GM10248 (cell line): ENCODE results near the gene WNT8B.

ENCODE experiments used
- CTCF ChIA-PET: fragments of 300-600 bp; sonication (Branson Sonifier 250); formaldehyde crosslinking; extraction: SDS; loops from one replicate; lab custom pipeline; 2021; ENCODE audit warnings: antibody characterized with exemption; lab: Yijun Ruan, JAX
- POLR2A ChIA-PET: fragments of 350-650 bp; sonication (Branson Sonifier 250); formaldehyde crosslinking; extraction: SDS; loops from one replicate; lab custom pipeline; 2020; ENCODE audit warnings: antibody characterized with exemption; lab: Yijun Ruan, JAX
- DNase-seq: peaks from one replicate; pipeline ENCODE4 v3.0.0; 2012; ENCODE audit errors: extremely low spot score
- TF ChIP-seq, protein P1 (sequence below): IDR thresholded peaks from 2 replicates; pipeline ENCODE4 v1.5.1; 2012; ENCODE audit warnings: mild to moderate bottlenecking, low read depth; ENCODE audit errors: extremely low read depth, missing control alignments, control extremely low read depth

The WNT8B gene

DNA sequence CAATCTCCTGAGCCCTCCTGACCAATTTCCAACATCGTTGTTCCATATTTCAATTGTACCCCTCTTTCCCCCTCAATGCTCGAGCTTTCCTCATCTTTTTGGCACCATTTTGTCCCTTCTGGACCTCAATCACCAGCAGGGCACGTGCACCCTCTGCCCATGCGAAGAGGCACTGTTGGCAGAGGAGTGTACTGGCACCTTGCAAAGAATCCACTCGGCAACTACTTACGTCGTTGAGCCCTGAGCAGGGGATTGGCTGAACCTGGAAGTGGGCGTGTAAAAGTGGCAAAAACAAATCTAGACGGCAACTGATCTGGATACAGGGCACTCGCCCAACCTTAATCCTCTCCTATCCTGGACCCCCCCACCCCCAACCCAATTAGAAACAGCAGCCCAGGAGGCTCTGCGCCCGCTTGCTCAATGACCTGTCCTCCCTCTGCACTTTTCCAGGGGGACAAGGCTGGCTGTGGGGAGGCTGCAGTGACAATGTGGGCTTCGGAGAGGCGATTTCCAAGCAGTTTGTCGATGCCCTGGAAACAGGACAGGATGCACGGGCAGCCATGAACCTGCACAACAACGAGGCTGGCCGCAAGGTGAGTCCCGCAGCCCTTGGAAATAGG is 18.8 kb downstream of the WNT8B start:
- CTCF ChIA-PET, result interaction anchor here (0.7 to 7.3 kb wide), 17 partner anchors 8 to 509 kb away, joined by 3 to 99 read pairs (median 7); partner anchors contain the start of gene WNT8B
- POLR2A ChIA-PET, result no interaction called here
- DNase-seq, result peak; percentile 89
- TF ChIP-seq, protein P1, sequence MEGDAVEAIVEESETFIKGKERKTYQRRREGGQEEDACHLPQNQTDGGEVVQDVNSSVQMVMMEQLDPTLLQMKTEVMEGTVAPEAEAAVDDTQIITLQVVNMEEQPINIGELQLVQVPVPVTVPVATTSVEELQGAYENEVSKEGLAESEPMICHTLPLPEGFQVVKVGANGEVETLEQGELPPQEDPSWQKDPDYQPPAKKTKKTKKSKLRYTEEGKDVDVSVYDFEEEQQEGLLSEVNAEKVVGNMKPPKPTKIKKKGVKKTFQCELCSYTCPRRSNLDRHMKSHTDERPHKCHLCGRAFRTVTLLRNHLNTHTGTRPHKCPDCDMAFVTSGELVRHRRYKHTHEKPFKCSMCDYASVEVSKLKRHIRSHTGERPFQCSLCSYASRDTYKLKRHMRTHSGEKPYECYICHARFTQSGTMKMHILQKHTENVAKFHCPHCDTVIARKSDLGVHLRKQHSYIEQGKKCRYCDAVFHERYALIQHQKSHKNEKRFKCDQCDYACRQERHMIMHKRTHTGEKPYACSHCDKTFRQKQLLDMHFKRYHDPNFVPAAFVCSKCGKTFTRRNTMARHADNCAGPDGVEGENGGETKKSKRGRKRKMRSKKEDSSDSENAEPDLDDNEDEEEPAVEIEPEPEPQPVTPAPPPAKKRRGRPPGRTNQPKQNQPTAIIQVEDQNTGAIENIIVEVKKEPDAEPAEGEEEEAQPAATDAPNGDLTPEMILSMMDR, result no peak

DNA sequence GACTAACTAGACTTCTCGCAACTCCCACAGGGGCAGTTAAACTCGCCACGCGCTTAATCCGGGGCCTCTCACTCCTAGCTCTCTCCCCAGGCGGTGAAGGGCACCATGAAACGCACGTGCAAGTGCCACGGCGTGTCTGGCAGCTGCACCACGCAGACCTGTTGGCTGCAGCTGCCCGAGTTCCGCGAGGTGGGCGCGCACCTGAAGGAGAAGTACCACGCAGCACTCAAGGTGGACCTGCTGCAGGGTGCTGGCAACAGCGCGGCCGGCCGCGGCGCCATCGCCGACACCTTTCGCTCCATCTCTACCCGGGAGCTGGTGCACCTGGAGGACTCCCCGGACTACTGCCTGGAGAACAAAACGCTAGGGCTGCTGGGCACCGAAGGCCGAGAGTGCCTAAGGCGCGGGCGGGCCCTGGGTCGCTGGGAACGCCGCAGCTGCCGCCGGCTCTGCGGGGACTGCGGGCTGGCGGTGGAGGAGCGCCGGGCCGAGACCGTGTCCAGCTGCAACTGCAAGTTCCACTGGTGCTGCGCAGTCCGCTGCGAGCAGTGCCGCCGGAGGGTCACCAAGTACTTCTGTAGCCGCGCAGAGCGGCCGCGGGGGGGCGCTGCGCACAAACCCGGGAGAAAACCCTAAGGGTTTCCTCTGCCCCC is 19.5 kb downstream of the WNT8B start:
- peak; percentile 78 for DNase-seq
- TF ChIP-seq, protein P1, result peak; percentile 77
- CTCF ChIA-PET, result interaction anchor here (0.5 to 7.3 kb wide), 29 partner anchors 8 to 636 kb away, joined by 3 to 99 read pairs (median 4); partner anchors contain the start of genes HIF1AN and WNT8B
- POLR2A ChIA-PET, result no interaction called here

DNA sequence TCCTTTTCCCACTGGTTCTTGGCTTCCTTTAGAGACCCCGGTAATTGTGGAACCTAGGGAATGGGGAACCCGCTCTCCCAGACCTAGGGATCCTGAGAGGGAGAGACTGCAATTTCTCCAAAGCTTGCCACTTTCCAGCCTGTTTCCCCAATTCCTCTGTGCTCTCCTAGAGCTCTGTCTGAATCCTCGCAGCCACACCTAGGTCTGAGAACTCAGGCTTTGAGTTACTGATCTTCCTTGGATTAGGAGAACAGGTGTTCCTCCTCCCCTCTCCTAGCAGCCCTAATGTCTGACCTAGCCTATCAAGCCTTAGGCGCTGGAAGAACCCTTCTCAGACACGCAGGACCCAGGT is 20.0 kb downstream of the WNT8B start:
- TF ChIP-seq, protein P1, result no peak
- no peak for DNase-seq
- ChIA-PET CTCF (interaction anchor here (0.8 to 7.3 kb wide), 26 partner anchors 8 to 636 kb away, joined by 3 to 99 read pairs (median 4); partner anchors contain the start of genes HIF1AN and WNT8B), POLR2A (no interaction called here)

DNA sequence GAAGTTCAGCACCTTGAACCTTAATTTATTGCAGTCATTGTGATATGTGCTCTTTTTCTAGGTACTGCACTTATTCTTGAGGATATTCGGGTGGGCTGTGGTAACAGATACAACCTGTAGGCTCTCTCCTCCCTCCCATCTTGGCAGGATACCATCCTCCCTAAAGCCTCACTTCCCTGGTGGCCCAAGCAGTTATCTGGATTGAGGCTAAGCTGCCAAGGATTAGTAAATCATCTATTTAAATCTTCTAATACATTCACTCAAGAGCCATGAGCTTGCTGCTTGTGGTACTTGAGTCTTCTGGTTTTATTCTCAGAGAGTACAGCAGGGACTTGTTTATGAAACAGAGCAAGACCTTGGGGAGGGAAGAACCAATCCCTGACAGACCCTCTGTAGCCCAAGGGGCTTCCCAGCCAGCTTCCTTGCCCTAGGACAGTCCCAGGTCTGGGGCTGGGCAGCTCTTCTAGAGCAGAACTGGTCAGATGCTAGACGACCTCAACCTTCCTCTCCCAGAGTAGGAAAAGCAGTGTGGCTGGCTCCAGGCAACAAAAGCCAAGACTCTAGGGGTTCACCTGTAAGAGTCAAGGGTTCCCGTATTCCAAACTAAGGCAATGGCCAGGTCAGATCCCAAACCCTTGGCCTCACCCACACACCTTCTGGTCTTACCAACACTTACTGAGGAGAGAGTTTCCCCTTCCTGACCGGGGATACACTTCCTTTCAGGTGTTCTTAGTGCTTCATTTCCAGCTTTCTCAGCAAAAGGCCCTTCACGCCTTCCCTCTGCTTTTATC is 21.3 kb downstream of the WNT8B start:
- DNase-seq, result no peak
- CTCF ChIA-PET, result interaction anchor here (1.0 to 7.3 kb wide), 11 partner anchors 11 to 638 kb away, joined by 3 to 99 read pairs (median 8); no protein-coding TSS in a partner anchor
- TF ChIP-seq, protein P1, result no peak
- POLR2A ChIA-PET, result no interaction called here

DNA sequence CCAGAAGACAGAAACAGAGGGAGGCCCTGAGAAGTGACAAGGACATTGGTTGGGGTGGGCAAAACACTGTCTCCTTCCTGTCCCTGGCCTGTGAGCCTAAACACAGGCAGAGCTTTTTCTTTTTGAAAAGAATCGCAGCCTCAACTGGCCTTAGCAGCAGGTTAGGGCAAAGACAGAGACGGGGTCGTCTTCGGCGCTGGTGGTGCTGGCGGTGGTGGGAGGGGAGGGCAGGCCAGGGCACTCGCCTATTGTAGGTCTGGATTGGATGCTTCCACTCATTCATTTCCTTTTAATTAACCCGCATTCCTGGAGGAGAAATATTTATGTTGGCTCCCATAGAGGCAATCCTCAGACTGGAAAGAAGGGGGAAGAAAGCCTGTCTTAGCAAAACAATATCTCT is 22.6 kb downstream of the WNT8B start:
- CTCF ChIA-PET, result interaction anchor here (1.0 to 7.3 kb wide), 3 partner anchors 11 to 52 kb away, joined by 4 to 99 read pairs (median 5); no protein-coding TSS in a partner anchor
- no peak for DNase-seq
- POLR2A ChIA-PET, result no interaction called here
- TF ChIP-seq, protein P1, result no peak

DNA sequence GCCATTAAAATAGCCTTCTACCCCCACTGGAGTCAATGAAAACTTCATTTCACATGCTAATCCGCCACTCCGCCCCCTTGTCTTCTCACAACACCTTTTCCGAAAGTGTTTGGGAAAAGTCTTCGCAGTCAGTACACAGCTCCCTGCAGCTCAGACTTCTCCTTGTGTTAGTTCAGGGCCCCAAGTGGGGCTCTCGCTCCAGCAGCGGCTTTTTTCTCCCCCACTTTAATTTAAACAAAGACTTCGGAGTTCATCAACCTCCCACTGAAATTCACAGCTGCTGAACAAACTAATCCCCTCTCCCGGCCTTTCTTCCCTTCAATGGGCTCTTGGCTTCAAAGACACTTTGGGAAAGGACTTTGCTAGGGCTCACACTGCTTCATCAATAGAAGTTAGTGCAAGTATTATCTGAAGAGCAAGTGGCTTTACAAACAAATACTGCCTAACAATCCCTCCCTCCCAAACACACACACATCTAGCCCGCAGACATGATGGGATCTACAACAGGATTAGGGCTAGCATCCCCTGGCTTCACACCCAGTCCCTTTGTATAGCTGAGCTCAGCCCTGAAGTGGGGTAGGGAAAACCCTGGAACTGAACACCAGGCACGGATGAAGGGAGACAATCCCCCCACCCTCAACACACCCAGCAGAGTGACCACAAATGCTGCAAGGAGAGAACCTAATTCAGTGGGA is 23.1 kb downstream of the WNT8B start:
- DNase-seq, result no peak
- CTCF ChIA-PET, result interaction anchor here (1.0 to 7.3 kb wide), 3 partner anchors 11 to 53 kb away, joined by 4 to 99 read pairs (median 5); no protein-coding TSS in a partner anchor
- TF ChIP-seq, protein P1, result no peak
- POLR2A ChIA-PET, result no interaction called here
